ENCODE measurements around the gene TOMM6.
"Not testable (repeated sequence)": the region's sequence is repeated elsewhere in the genome, so short reads cannot be mapped to it uniquely, and the experiment has no call there.

TOMM6 gene

GRCh38 chr6:41763470-41763869 is 24.0 kb upstream of the TOMM6 start:
- no peak for DNase-seq (ENCODE audit: low read depth in 2 of 2)

DNA sequence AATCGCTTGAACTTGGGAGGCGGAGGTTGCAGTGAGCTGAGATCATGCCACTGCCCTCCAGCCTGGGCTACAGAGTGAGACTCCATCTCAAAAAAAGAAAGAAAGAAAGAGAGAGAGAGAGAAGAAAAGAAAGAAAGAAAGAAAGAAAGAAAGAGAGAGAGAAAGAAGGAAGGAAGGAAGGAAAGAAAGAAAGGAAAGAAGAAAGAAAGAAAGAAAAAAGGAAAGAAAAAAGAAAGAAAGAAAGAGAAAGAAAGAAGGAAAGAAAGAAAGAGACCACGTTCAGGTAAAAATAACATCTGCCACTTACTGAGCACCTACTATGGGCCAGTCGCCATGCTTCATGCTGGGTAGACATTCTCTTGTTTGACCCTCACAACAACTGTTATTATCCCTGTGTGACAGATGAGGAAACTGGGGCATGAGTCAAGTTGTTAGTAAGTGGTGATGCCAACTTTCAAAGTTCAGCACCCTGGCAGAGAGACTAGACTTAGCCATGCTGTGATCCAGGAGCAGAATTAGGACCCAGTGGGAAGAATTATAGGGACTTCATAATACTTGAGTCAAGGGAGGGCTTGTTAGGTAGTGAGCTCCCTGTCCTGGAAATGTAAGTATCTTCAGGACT is 21.3 kb upstream of the TOMM6 start:
- DNase-seq (ENCODE audit: low read depth in 2 of 2), result not testable (repeated sequence)

DNA sequence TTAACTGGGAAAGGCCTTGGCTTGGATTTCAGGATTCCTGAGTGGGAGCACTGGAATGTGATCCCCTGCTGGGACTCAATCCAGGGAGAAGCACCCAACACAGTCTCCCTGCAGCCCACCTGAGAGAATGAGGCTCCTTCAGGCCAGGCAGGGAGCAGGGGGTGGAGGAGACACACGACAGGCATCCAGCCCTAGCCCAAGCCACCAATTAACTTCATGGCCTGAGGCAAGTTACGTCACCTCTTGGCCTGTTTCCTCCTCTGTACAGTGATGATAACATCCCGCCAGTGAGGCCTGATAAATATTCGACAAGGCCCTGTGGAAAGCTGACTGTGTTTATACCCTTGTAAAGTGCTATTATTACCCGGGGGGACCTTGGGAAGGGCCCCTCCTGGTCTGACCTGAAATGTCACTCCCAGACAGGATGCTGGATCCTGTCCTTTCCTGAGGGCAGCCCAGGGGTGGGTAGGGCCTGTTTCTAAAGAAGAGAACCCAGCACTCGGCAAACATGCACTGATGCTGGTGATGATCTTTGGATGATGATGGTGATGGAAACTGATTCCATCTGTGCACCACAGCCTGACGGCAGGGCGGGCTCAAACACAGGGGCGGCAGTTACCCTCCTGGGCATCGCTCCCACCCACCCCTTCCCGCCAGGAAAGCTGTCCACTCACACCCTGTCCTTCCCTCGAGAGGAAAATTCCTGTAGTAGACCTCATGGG is 20.2 kb upstream of the TOMM6 start:
- no peak for DNase-seq (ENCODE audit: low read depth in 2 of 2)

DNA sequence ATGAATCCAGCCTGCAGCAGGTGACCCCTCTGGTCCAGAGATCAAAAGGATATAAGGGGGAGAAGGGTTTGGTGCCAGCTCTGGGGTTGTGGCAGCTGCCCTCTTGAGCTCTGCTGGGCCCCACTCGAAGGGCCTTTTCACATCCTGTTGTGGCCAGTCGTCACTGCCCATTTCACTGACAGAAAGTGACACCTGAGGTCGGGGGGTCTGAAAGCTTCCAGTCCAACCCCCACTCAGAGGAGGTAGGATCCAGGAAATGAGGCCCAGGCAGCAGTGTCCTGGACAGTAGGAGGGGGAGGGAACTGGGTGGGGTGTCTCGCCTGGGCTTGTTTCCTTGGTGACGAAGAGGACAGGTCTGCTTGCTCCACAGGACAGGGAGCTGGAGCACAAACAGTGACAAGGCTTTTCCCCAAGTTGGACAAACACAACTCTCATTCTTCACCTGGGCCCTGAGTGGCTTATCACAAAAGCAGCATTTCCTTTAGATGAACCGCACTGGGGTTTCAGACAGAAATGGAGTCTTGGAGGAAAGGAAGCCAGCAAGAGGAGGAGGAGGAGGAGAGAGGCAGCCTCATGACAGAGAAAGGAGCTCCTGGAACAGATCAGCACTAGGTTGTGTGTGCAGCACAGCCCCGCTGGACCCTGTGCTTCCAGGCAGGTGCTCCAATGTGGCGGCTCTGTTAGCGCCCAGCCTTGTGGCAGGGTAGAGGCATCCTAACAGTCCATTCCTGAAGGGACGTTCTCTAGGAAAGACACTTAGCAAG is 18.8 kb upstream of the TOMM6 start:
- no peak for DNase-seq (ENCODE audit: low read depth in 2 of 2)

GRCh38 chr6:41769376-41769775 is 18.1 kb upstream of the TOMM6 start:
- no peak for DNase-seq (ENCODE audit: low read depth in 2 of 2)

- DNase-seq (ENCODE audit: low read depth in 2 of 2), result no peak
Observed at GRCh38 chr6:41770381-41771057, 17.0 kb upstream of the TOMM6 start.

GRCh38 chr6:41771058-41771983 is 16.2 kb upstream of the TOMM6 start:
- DNase-seq (ENCODE audit: low read depth in 2 of 2), result no peak

DNA sequence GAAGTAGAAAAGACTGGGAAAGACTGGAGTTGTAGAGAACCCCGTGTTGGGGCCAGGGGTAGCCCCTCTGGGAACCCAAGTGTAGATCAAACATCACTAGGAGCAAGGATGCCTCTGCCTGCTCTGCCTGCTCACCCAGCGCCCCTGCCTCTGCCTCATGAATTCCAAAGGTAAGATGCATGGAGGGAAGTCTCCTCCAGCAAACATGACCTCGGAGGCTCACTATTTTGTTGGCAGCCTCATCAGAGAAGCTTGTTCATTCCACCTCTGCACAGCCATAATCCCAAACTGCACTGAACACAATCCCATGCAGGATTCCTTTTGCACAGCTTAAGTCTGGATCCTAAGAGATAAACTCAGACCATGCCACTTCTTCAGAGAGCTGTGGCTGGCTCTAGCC is 12.7 kb upstream of the TOMM6 start:
- DNase-seq (ENCODE audit: low read depth in 2 of 2), result no peak

DNA sequence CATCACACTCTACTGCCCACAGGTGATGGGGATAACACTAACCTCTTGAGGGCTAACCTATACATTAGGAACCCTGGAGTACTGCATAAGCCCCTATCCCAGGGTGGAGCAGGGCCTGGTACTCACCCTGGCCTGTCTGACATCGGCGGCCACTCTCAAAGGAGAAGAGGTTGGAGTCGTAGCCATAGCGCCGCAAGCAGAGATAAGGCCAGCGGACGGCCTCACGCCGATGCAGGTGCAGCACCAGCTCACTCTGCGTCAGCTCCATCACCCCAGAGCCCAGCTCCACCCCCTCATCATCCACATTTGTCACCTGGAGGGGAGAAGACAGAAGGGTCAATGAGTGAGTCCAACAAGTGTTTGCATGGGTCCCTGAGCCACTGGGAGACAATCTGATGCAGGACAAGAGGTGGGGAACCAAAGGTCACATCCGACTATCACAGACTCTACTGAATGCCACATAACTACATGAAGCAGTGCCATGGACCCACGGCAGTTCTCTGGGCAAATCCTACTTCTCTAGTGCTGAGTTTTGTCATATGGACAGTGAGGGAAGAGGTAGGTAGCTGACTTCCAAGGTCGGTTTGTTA is 12.1 kb upstream of the TOMM6 start:
- DNase-seq (ENCODE audit: low read depth in 2 of 2), result no peak

- no peak for DNase-seq (ENCODE audit: low read depth in 2 of 2)
Observed at GRCh38 chr6:41777551-41778285, 9.8 kb upstream of the TOMM6 start.

- no peak for DNase-seq (ENCODE audit: low read depth in 2 of 2)
Observed at GRCh38 chr6:41778895-41779294, 8.6 kb upstream of the TOMM6 start.

- no peak for DNase-seq (ENCODE audit: low read depth in 2 of 2)
Observed at GRCh38 chr6:41779336-41779735, 8.2 kb upstream of the TOMM6 start.

DNA sequence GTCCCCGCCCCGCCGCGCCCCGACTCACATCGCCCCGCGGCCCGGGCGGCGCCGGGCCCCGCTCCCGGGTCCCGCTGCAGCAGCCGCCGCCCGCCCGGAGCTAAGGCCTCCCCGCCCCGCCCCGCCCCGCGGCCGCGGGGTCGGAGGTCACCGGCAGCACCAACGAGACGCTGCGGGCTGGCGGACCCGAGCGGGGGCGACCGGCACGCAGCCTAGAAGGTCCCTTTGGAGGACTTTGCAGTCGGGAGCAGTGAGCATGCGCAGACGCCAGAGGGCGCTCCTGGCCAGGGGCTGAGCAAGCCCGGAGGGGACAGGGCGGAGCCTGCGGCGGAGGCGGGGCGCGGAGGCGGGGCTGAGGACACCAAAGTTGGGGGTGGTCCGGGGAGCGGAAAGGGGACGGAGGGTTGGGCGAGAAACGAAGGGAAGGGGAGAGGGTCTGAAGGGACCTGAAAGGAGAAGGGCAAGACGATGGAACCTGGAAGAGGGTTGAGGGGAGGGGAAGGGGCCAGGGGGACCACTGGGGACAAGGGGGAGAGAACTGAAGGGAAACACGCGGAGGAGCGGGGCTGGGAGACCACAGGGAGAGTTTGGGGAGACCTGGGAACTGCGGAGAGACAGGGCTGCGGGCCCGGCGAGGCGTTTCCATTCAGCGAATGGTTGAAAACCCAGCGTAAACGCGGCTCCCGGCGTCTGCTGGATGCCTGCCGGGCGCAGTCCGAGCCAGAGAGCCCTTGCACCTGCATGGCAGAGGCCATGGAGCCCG is 7.5 kb upstream of the TOMM6 start, which contains the start of gene FRS3:
Gene FRS3 (minus strand): TSS at position 113 of the 763 bp plus-strand sequence. CDS start 2,913 bp downstream, outside the sequence.
- peak; percentile 98 for DNase-seq (ENCODE audit: low read depth in 2 of 2)

DNA sequence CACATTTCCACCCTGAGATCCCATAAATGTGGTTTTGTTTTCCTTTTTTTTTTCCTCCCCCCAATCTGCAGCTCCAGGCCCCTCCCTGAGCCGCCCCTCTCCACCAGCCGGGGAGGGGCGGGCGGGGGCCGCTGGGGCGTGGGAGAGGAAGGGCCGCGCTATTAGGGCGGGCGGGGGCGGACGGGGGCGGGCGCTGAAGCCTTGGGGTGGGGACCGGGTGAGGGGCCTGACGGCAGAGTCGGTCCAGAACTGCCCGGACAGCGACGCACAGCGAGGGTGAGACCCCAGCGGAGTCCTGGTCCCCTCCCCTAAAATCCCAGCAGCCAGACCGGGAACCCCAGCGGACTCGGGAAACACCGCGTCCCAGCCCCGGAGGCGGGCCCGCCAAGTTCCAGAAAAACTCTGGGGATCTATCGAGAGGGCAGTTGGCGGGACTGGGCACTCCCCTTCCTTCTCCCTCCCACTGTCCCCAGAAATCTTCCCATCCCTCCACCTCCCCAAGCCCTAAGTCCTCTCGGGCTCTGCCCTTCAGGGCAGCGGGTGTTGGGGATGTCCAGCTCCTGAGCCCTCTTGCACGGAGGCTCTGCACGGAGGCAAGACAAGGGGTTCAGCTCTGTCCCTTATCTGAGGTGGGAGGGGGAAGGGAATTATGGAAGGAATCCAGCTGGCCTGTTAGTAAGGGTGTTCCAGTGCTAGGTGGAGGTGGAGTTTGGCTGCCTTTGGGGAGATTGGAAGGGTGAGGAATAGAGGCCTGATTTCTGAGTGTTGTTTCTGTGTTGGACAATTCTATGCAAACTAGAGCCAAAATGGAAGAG is 6.7 kb upstream of the TOMM6 start, which contains the start of gene PRICKLE4:
Gene PRICKLE4 (plus strand): TSS at position 232 of the 815 bp plus-strand sequence. CDS start 2,692 bp downstream, outside the sequence.
- no peak for DNase-seq (ENCODE audit: low read depth in 2 of 2)

DNA sequence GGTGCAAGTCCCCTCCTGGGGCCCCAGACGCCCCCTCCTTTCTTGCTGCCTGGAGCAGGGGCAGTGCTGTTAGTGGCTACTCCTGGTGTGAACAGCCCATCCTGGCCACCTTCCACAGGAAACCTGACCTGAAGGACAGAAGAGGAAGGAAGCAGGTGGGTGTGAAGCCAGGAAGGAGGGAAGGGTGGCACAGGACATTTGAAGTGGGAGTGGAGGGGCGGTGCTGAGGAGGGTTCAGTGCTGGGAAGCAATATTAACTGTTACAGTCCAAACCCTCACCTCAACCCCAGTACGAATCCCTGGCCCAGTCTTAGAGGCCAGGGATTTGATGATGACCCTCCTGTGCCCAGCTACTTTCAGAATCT is 6.1 kb upstream of the TOMM6 start:
- DNase-seq (ENCODE audit: low read depth in 2 of 2), result no peak

DNA sequence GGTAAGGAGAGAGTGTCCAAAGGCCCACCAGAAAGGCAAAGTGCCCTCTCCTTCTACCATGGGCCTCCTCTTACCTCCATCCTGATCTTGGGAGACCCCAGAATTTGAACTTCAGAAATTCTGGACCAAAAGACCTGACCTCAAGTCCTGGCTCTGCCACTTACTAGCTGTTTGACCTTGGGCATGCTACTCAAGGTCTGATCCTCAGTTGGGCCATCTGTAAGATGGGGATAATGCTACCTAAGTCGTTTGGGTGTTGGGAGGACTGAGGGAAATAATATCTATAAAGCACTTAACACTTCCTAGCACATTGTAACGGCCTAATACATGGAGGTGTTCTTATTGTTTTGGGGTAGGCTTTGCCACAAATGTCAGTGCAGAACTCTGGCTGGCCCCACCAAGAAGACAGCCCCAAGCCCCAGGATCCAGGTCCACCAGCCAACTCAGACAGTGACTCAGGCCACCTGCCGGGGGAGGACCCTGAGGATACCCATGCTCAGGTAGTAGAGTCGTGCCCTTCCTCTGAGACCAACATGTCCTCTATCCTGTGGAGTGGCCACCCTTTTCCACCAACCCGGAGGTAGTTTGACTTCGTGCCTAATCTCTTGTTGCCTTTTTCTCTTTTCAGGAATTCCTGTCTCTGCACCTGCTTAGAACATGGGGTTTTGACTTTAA is 4.3 kb upstream of the TOMM6 start:
- DNase-seq (ENCODE audit: low read depth in 2 of 2), result no peak

DNA sequence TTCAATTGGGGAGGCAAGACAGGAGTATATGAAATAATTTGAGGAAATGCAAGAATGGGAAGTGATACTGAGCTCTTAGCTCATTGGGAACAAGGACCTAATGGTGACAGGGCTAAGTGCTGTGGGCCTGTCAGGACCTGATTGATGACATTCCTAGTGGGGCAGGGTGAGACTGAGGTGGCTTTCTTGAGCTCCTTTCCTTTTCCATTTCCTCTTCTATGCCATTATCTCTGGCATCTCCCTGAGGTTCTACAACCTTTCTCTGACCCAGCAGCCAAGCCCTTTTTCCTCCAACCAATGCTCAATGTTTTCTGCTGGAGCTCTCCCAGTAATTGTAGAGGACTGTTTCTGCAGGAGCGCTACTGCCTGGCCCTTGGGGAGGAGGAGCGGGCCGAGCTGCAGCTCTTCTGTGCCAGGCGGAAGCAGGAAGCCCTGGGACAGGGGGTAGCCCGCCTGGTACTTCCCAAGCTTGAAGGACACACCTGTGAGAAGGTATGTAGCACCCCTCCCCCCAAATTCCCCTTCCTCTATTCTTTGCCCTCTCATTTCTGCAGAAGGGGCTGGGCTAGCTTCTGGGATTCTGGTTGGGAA is 2.8 kb upstream of the TOMM6 start:
- no peak for DNase-seq (ENCODE audit: low read depth in 2 of 2)

Data from stimulated activated CD8-positive, alpha-beta memory T cell treated with anti-CD3 and anti-CD28 coated beads, Interleukin-7, amount 100 ng/mL, for 4 hours (primary cell).